ENCODE results near the gene PCBP4. TPM values are rescaled to one million over a fixed set of nuclear protein-coding genes. Genes with fewer than 3 reads are reported as not detected.
A peak's percentile ranks its signal among the peaks of the same experiment; 100 is the strongest.

PCBP4 gene
- total RNA-seq, 4 donors from 2014 or later: 39.7 to 261 (median 159) TPM

DNA sequence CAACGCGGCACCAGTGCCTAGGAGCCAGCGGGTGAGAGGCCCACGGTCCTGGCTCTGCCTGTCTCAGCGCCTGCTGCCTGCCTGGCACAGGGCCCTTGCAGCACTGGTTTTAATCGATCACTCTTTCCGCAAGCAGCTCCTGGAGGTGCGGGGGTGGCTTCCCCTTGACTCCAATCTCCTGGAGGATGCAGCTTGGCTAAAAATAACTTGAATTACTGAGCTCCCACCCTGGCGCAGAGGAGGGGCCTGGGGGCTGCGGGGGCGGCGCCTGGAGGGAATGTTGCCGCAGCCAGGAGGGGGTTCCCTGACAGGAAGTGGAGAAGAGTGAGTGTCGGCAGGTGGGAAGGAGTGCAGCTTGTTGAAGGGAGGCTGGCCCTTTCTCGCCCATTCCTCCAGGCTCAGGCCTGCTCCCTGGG is 38.3 kb upstream of the PCBP4 start:
- peak in 1 of 2 donors; percentile 73 for DNase-seq
- no peaks in the 10 kb centered on the region for H3K27me3 ChIP-seq
- no peak overlapping the region for H3K4me3 ChIP-seq
- no peaks in the 10 kb centered on the region for H3K9me3 ChIP-seq
- intact Hi-C loops (cut with DNase I; ENCODE audit: low total_unique reads): loop anchor here (10.0 kb wide), 1 partner anchor 339 kb away; no protein-coding TSS in a partner anchor
- peak overlapping the region; percentile 36 to 55 for H3K27ac ChIP-seq
- peaks cover 0 to 12% of the 10 kb centered on the region in 2 donors for H3K4me1 ChIP-seq
- TF ChIP-seq POLR2A (IDR thresholded peaks at IDR 0.05): no peak
- TF ChIP-seq, protein P1, sequence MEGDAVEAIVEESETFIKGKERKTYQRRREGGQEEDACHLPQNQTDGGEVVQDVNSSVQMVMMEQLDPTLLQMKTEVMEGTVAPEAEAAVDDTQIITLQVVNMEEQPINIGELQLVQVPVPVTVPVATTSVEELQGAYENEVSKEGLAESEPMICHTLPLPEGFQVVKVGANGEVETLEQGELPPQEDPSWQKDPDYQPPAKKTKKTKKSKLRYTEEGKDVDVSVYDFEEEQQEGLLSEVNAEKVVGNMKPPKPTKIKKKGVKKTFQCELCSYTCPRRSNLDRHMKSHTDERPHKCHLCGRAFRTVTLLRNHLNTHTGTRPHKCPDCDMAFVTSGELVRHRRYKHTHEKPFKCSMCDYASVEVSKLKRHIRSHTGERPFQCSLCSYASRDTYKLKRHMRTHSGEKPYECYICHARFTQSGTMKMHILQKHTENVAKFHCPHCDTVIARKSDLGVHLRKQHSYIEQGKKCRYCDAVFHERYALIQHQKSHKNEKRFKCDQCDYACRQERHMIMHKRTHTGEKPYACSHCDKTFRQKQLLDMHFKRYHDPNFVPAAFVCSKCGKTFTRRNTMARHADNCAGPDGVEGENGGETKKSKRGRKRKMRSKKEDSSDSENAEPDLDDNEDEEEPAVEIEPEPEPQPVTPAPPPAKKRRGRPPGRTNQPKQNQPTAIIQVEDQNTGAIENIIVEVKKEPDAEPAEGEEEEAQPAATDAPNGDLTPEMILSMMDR (IDR thresholded peaks at IDR 0.05): no peak
- H3K36me3 ChIP-seq: no peaks in the 10 kb centered on the region

DNA sequence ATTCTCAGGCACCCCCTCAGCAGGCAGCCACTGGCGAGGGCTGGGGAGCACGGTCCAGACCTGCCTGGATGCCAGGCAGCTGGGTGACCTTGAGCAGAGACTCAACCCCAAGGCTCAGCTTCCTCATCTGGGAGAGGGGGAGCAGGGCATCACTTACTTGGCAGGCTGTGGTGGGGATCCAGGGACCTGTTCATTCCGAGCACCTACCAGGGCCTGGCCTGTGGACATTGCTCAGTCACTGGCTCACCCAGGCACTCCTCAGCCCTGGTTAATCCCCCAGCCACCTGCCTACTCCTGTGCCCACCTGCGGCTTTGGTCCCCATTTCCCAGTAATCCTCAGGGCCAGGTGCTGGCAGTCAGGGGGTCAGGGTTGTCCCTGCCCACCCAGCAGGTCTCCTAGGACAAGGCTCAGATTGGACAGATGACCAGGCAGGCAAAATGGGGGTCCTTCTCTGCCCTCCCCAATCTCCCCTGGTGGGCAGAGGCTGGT is 37.7 kb upstream of the PCBP4 start:
- peak overlapping the region; percentile 36 to 55 for H3K27ac ChIP-seq
- intact Hi-C loops (cut with DNase I; ENCODE audit: low total_unique reads): loop anchor here (5.0 to 10.0 kb wide), 2 partner anchors 47 to 340 kb away; no protein-coding TSS in a partner anchor
- no peak overlapping the region for H3K4me3 ChIP-seq

DNA sequence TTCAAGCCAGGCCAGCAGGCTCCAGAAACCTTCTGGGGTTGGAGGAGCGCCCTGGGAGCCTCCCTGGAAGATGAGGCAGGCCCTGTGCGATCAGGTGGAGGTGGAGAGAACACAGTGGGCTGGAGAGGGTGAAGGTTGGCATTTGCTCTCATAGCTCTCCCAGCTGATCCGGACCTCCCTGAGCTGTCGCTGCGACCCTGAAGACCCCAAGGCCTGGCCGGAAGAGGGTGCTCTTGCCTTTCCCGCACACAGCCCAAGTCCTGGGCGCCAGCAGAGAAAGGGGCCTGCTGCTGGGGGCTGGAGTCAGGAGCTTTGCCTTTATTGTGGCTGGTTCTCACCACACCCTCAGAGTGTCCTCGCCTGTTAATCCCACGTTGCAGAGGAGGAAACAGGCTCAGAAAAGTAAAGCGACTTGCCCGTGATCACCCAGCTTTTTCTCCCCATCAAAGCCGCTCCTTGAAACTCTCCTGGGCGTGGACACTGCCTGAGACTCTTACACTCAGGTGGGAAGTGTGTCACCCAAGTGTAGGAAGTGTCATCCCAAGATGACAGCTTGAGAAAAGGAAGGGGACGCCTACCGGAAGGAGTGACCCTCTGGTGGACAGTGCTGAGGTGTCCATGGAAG is 37.0 kb upstream of the PCBP4 start:
- H3K27ac ChIP-seq: peak overlapping the region in 1 of 2 donors; percentile 36
- no peaks in the 10 kb centered on the region for H3K36me3 ChIP-seq
- TF ChIP-seq, protein P1 (IDR thresholded peaks at IDR 0.05): peak; percentile 48 to 68 (median 59)
- TF ChIP-seq POLR2A (IDR thresholded peaks at IDR 0.05): no peak
- H3K27me3 ChIP-seq: no peaks in the 10 kb centered on the region
- peaks cover 0 to 12% of the 10 kb centered on the region in 2 donors for H3K4me1 ChIP-seq
- no peaks in the 10 kb centered on the region for H3K9me3 ChIP-seq
- intact Hi-C loops (cut with DNase I; ENCODE audit: low total_unique reads): loop anchor here (5.0 to 10.0 kb wide), 2 partner anchors 48 to 341 kb away; no protein-coding TSS in a partner anchor
- peak in 1 of 2 donors; percentile 65 for DNase-seq
- H3K4me3 ChIP-seq: no peak overlapping the region

More for the DNA sequence above, 37.7 kb upstream of the PCBP4 start:
- Histone ChIP-seq H3K36me3 (no peaks in the 10 kb centered on the region), H3K9me3 (no peaks in the 10 kb centered on the region), H3K4me1 (peaks cover 0 to 12% of the 10 kb centered on the region in 2 donors), H3K27me3 (no peaks in the 10 kb centered on the region)
- no peak for DNase-seq
- TF ChIP-seq, protein P1 (IDR thresholded peaks at IDR 0.05): no peak
- no peak for TF ChIP-seq POLR2A (IDR thresholded peaks at IDR 0.05)

DNA sequence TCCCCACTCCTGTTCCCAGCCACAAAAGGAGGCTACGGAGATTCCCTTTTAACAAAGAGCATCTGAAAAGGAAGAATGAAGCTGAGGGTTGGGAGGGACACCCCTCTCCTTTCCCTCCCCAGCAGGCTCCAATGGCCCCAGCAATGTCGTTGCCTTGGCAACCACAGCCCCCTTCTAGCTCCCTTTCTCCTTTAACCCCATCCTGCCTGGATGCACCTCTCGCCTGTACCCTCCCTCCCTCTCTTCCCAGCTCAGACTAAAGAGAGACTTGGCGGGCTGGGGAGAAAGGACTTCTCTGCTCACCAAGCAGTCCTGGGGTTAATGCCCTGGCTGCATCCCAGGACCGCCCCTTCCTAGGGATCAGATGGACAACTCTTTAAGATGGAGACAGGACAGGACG is 35.5 kb upstream of the PCBP4 start:
- no peaks in the 10 kb centered on the region for H3K9me3 ChIP-seq
- intact Hi-C loops (cut with DNase I; ENCODE audit: low total_unique reads): loop anchor here (5.0 to 10.0 kb wide), 2 partner anchors 50 to 342 kb away; no protein-coding TSS in a partner anchor
- H3K4me3 ChIP-seq: no peak overlapping the region
- DNase-seq: no peak
- H3K36me3 ChIP-seq: no peaks in the 10 kb centered on the region
- H3K27ac ChIP-seq: no peak overlapping the region
- peaks cover 0 to 12% of the 10 kb centered on the region in 2 donors for H3K4me1 ChIP-seq
- TF ChIP-seq, protein P1 (IDR thresholded peaks at IDR 0.05): no peak
- no peak for TF ChIP-seq POLR2A (IDR thresholded peaks at IDR 0.05)
- no peaks in the 10 kb centered on the region for H3K27me3 ChIP-seq

DNA sequence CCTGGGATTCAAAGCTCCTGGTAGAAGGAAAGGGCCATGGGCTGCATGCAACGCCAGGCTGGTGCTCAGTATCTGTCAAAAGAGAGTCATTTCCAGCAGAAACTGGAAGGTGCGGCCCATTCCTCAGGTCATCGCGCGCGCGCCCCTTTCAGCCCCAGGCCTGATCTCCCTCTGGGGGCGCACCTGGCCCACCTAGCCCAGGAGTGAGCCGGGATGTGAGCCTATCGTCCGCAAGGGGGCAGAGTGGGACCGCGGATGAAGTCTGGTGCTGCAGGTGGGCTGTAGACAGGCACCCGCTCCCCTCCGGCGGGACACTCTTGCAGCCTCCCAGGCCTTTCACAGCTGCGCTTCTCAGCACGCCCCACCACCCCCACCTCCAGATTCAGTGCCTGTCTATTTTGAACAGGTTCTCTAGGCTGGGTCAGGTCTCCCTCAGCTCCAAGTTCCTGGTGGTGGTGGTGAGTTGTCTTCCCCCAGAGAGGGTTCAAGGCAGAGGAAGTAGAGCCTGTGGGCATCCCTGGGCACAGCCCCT is 34.3 kb upstream of the PCBP4 start:
- Histone ChIP-seq H3K27me3 (no peaks in the 10 kb centered on the region), H3K9me3 (no peaks in the 10 kb centered on the region), H3K4me1 (peaks cover 0 to 12% of the 10 kb centered on the region in 2 donors), H3K27ac (no peak overlapping the region), H3K36me3 (no peaks in the 10 kb centered on the region), H3K4me3 (no peak overlapping the region)
- intact Hi-C loops (cut with DNase I; ENCODE audit: low total_unique reads): loop anchor here (2.0 to 10.0 kb wide), 3 partner anchors 51 to 343 kb away; no protein-coding TSS in a partner anchor
- DNase-seq: peak; percentile 79 to 80
- TF ChIP-seq, protein P1 (IDR thresholded peaks at IDR 0.05): peak; percentile 95 to 97 (median 96)
- TF ChIP-seq POLR2A (IDR thresholded peaks at IDR 0.05): peak in 1 of 2 donors; percentile 20
